ENCODE results near the gene IRX1.
A peak's percentile ranks its signal among the peaks of the same experiment; 100 is the strongest.

Gene IRX1

DNA sequence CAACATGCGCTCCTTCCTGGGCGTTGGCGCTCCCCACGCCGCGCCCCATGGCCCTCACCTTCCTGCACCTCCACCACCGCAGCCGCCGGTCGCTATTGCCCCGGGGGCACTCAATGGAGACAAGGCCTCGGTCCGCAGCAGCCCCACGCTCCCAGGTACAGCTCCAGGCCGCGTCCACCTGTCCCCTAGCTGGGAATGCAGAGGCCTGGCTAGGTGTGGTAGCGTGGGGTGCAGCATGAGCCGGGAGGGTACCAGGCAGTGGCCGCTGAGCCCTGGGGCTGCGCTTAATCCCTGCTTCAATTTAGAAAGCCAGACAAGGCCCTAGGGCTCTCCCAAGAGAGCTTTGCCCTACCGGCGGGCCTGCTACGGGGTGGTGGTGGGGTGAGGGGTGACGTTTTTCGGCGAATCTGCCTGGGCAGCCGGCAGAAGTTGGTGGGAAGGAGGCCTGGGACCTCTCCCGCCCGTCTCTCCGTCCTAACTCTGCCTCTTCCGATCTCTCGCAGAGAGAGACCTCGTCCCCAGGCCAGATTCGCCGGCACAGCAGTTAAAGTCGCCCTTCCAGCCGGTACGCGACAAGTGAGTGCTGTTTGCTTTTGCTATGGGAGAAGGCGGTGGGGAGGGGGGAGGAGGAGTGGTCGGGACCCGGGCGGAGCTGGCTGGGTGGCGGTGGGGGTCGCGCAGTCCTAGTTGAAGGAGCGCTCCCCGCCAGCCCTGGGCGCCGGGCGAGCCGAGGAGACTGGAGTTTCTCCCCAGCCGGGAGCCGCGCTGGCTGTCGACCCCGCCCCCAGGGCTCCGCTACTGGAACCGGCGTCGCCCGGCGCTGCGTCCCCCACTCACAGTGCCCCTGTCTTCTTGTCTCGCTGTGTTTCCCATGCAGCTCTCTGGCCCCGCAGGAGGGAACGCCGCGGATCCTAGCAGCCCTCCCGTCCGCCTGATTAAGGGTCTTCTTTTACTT, 4.8 kb downstream of the IRX1 start:
- no peak for DNase-seq (ENCODE audit: low read depth)

DNA sequence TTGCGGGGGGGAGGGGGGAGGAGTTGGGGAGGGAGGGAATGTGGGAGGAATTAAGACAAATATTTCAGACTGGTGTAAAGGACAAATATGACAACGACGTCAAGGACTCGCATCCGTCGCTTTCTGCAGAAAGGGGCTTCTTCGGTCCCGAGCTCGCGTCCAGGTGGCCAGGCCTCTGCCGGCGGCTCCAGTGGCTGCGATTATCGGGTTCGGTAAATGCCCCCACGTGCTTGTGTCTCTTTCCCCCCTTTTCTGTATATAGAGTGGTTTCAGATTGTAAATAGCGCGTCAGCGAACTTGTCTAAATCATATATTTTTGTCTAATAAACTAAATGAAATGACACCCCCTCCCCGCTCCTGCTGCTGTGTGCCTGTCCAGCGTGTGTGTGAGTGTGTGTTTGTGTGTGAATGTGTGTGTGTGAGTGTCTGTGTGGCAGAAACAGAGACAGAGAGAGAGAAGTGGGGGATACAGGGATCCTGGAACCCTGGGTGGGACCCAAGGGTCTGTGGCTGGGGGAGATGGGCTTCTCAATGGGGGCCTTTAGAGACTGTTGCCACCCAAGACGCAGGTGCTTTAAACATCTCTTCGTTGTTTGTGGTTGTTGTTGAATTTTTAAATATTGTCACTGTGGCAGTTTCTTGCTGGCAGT, 5.6 kb downstream of the IRX1 start:
- DNase-seq (ENCODE audit: low read depth) = no peak

GRCh38 chr5:3601911-3602782, 6.5 kb downstream of the IRX1 start:
- no peak for DNase-seq (ENCODE audit: low read depth)

GRCh38 chr5:3602785-3603502, 7.3 kb downstream of the IRX1 start:
- DNase-seq (ENCODE audit: low read depth) = no peak

DNA sequence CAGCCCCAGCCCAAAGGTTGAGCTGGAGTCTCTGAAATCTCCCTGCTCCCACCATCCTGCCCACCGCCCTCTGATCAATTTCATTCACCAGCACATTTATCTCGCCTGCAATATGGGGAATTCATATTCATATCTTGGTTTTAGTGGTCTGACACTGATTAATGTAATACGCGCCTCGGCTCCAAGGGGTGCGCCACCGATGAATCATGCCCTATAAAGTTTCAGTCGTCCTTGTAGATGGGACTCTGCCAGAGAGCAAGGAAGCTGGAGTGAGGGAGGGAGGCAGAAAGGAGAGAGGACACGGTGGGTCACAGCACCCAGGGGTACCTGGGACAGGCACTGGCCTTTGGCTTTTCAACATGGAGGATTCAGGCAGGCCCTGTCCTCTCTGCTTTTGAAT, 8.9 kb downstream of the IRX1 start:
- no peak for DNase-seq (ENCODE audit: low read depth)

DNA sequence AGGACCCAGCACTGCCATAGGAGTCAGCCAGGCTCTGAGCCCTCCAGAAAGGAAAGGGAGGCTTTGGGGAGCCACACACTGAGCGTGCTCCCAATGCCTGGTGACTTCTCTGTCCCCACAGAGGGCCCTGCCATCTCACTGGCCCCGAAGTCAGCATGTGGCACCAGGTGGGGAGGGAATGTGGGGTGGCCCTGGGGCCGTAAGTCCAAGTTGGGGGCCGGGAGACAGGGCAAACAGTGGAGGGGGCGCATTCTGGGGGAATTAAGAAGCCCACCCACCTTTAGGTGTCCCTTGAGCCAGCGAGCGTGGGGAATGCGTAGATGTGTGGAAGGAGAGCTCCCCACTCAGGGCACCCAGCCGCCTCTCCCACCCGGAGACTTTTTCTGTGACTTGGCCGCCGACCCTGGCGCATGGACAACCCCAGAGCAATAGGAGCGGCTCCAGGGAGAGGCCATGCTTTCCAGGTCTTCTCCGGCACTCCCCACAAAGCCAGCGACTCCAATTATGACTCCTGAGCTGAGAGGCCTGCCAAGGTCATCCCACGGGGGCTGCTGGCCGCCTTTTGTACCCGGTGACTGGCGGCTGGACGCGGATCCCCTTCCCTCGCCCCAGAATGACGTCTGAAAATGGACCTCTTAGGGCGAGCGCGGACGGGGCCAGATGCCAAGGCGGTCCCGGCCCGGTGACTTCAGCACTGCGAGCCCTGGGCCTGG, 9.8 kb downstream of the IRX1 start:
- no peak for DNase-seq (ENCODE audit: low read depth)

DNA sequence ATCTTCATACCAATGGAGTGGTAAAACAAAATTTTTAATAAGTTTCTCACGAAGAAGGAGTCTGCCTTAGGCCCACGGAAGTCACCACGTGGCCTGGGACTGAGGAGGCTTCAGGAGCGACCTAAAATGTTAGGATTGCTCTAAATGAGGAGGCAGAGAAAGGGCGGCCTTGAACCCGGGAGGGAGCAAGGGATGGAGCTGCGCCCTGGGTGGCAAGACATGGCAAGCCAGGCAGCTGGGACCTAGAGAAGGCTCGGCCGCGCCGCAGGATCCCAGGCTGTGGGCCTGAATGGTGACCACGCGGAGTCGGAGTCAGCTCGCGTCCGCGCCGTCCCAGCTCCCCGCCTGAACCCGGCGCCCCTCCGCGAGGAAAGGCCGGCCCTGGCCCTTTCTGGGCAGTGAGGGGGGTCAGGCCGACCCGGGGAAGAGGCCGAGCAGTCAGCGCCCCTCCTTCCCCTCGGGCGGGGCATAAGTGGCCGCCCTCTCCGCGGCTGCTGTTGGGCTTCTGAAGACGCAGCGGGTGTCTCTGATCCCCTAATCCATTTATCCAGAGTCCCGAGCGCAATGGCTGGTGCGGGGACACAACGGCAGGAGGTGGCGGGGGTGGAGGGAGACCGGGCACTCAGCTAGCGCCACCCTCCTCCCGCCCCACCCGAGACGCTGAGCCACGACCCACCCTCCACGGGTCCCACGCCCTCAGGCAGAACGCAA, 10.6 kb downstream of the IRX1 start:
- DNase-seq (ENCODE audit: low read depth) = no peak

- DNase-seq (ENCODE audit: low read depth) = no peak
These were observed 12.0 kb downstream of the IRX1 start for GRCh38 chr5:3607541-3608181.

DNA sequence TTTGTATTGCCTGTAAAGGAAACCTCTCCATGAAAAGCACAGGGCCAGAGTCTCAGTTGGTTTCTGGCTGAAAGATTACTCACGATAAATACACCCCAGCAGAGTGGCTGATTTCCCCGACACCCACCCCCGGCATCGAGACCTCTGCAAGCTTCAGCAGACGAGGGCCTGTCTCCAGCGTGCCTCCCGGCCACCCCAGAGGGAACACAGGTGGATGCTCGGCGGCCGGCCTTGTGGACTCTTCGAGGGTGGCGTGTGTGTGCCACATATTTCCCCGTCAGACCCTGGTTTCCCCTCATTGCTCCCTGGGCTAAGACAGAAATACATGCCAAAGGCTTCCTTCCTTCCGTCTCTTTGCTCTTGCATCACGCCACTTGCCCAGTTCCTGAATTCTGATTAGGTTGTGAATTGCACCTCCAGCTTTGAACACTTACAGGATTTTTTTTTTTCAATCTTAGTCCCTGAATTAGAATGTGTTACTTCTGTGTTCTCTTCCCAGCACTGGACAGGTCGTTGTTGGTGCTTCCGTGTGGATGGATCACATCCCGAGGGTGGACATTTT, 13.6 kb downstream of the IRX1 start:
- no peak for DNase-seq (ENCODE audit: low read depth)

- peak; percentile 53 for DNase-seq (ENCODE audit: low read depth)
These were observed 17.0 kb downstream of the IRX1 start for GRCh38 chr5:3612591-3613042.

DNA sequence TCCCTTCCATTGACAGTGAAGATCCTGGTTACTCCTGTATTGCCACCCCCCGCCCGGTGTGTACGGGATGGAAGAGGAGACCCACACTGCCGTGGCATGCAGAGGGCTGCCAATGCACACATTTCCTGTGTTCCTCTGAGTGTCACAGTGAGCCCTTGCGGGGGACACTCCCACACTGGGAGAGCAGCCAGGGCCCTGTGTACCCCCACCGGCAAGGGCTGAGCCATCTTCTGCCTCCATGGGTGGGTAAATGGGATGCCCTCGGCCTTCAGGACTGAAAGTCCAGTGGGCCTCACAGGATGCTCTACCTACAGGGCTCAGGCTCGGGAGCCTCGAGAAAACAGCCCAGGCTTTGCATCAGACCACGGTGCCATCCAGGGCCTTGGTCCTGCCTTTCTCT, 18.1 kb downstream of the IRX1 start:
- DNase-seq (ENCODE audit: low read depth) = no peak

- no peak for DNase-seq (ENCODE audit: low read depth)
These were observed 19.6 kb downstream of the IRX1 start for GRCh38 chr5:3615217-3615616.

DNA sequence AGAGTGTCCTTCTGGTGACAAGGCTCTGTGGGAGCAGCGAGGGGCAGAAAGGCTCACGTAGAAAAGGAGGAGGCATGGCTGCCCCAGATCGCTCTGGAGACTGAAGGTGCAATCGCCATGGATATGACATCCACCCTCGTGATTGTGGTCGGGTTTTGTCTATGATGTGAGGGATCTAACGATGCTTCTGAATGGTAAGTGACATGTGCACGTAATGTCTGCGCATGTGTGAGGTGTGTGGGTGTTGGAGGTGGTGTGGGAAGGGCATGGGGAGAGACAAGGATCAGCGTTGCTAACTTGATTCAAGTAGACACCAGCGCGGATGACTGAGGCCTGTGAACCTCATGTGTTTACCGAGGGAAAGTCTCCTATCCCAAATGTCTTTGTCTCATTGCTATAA, 20.2 kb downstream of the IRX1 start:
- DNase-seq (ENCODE audit: low read depth) = no peak

DNA sequence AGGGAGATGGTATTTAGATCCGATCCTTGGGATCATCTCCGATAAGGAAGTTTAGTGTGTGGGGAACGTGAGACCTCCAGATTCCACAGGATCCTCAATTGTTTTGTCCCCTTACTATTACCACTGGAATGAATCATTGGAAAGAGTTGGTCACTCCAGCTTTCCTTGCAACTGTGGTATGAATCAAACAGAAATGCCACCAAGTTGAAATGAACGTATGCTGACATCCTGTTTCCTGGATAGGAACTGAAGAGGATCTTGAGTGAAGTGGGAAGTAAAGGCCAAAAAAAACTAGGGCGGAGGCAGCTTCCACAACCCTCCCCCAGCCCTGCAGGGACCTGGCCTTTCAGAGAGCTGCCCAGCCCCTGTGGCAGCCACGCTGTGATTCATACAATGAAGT, 23.9 kb downstream of the IRX1 start:
- DNase-seq (ENCODE audit: low read depth) = no peak

DNA sequence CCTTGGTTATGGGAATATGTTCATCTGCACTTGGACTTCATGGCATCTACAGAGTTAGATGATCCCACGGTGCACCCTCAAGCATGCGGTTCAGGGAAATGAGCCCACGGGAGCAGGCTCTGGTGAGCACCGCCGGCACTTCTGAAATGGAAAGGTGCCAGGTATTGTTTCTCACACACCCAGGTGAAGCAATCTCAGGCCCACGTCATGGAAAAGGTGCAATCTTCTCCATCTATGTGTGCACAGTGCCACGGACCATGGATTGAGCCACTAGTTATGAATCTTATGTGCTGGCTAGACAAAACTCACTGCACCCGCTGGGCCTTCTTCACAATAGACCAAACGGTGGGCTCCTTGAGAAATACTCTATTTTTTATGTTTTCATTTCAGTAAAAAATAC, 27.3 kb downstream of the IRX1 start:
- DNase-seq (ENCODE audit: low read depth) = no peak

DNA sequence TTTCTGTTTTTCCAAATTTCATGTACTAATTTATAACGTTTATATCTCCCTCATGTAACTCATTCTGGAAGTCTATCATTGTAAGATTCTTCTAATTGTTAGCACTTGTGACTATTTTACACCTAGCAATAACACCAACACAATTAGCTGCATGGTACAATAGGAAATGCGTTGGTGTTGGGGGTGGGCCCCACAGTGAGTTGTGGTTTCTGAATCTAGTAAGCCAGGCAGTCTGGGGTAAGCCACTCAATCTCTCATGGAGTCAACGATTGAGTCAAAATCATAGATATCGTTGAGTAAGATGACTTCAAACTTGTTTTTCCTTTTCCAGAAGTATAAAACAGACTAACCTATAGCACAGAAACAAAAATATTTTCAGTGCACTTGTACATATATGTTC, 30.0 kb downstream of the IRX1 start:
- DNase-seq (ENCODE audit: low read depth) = no peak

GRCh38 chr5:3634061-3634460, 38.4 kb downstream of the IRX1 start:
- no peak for DNase-seq (ENCODE audit: low read depth)

DNA sequence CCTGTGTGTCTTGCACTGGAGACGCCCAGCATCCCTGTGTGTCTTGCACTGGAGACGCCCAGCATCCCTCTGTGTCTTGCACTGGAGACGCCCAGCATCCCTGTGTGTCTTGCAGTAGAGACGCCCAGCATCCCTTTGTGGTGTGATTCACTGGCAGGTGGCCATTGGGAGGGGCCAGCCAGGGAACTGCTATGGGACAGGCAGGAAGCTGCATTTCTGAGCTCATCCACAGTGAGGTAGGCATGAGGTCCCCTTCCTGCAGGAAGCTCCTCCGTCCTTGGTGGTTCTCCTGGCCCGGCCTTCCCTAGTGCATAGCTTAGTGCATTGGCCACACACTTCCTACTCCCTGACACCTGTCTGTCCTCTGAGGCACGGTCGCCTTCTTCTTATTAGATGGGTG, 43.5 kb downstream of the IRX1 start:
- DNase-seq (ENCODE audit: low read depth) = no peak

GRCh38 chr5:3642231-3642630, 46.6 kb downstream of the IRX1 start:
- DNase-seq (ENCODE audit: low read depth) = no peak

- DNase-seq (ENCODE audit: low read depth) = peak; percentile 6
These were observed 54.7 kb downstream of the IRX1 start for GRCh38 chr5:3650320-3650719.
